ENCODE data around the gene ENC1.
A peak's percentile ranks its signal among the peaks of the same experiment; 100 is the strongest.

Gene ENC1

GRCh38 chr5:74631081-74631953 lies 9.2 kb downstream of the ENC1 start:
- DNase-seq (ENCODE audit: low spot score): peak; percentile 60

DNA sequence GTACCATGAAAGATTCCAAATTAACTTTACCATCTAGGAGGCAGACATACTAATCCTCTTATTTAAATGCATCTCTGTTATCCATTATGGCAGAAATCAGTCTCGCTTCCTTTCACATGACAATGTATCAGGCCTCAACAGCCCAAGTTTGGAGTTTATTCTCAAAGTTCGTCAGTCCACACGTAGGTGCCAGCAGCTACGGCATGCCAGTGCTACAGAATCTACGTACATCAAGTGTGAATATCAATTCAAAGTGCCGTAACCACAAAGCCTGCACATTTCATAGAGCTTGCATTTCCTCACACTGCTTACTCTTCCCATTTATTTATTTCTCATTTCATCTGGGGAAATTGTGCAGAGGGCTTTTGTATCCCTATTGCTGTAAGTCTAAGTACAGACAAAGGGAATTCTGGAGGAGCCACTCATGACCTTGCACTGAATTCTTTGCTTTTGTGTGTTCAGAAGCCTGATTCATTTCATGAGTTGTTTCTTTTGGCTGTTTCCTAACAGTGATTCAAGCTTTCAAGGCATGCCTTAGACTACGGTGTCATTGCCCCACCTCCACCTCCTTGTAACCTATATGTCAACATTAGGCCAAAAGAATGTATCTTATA lies 10.0 kb downstream of the ENC1 start:
- DNase-seq (ENCODE audit: low spot score): no peak

DNA sequence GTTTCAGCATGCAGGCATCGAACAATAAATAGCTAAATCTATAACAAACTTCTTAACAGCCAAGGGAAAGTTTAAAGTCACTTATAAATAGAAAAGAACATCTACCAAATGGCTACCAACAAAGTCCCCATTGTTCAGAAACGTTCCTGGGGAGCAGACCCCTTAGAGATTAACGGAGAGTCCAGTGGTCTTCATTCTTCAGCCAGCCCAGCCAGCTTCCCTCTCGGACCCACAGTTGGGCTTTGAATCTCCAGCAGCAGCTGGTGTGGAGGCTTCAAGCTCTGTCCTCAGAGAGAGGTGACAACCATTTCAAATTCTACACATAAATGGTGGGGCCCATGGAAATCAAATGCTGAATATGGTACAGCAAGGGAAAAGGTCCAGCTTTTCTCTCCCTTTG lies 11.2 kb downstream of the ENC1 start:
- DNase-seq (ENCODE audit: low spot score): no peak

DNA sequence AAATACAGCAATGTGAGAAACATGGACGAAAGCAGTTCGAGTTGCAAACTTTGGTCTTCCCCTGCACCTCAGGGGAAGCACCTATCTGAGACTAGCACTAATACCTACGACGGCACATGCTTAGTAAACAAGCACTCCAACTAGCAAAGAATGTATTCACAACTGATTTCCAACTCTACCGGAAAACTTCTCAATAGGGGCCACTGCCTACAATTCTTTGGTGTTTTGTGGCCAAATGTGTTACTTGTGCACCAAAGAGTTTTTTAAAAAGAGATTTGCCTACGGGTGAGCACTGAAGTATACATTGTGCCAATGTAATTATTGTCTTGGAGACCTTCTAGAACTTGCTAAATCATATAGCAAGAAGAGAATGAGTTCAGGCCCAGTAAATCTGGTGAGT lies 12.2 kb downstream of the ENC1 start:
- no peak for DNase-seq (ENCODE audit: low spot score)

- DNase-seq (ENCODE audit: low spot score): no peak
Measured at GRCh38 chr5:74627646-74628279, 12.8 kb downstream of the ENC1 start.

- DNase-seq (ENCODE audit: low spot score): no peak
Measured at GRCh38 chr5:74626386-74627222, 13.9 kb downstream of the ENC1 start.

DNA sequence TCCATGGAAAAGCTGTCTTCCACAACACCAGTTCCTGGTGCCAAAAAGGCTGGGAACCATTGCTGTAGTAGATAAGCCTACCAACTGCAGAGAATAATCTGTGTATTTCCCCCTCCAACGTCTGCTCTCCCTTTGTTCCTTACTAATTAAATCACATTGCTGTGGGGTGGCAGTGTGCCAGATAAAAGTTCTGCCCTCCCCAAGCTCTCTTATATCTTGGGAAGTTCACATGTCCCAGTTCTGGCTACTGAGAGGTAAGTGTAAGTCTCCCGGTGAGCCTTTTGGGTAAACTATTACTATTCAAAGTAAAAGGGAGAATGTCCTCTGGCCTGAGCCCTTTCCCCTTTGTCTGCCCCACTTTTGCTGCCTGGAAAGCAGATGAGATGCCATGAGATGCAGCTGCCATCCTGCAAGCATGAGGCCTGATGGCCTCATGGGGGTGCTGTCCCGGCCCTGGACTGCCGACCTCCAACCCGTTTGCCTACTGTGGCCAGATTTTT lies 14.7 kb downstream of the ENC1 start:
- DNase-seq (ENCODE audit: low spot score): no peak

DNA sequence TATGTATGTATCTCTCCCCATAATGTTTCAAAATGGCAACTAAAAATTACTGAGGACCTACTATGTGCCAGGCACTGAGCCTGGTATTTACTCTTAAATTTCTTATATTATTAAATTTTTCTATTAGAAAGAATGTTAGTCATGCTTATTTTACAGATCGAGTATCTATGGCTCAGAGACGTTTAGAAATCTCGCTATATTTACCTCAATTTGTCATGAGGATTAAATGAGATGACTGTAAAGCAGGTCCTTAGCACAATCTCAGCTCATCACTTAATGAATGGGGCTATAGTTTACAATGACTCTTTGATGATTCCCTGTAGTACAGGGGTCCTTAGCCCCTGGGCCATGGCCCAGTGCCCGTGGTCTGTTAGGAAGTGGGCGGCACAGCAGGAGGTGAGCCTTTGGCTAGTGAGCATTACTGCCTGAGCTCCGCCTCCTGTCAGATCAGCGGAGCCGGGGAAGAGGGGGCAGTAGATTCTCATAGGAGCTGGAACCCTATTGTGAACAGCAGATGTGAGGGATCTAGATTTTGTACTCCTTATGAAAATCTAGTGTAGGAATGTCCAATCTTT lies 15.5 kb downstream of the ENC1 start:
- no peak for DNase-seq (ENCODE audit: low spot score)

DNA sequence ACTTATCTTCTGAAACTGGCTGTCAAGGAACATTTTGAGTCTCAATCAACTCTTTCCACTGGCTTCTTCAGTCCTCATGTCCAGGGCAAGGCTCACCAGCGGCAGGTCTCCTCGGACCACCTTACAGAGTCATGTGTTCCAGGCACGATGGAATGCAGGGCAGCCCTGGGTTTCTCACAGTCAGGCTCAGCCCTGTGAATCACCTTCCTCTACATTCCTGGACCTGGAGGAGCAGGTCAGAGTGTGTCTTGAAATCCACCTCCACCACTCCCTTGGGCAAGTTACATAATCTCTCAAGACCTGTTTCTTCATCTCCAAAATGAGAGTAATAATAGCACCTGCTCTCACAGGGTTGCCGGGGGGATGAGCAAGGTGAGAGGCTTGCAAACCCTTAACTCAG lies 16.0 kb downstream of the ENC1 start:
- DNase-seq (ENCODE audit: low spot score): no peak

- no peak for DNase-seq (ENCODE audit: low spot score)
Measured at GRCh38 chr5:74623748-74624408, 16.6 kb downstream of the ENC1 start.

GRCh38 chr5:74623006-74623611 lies 17.4 kb downstream of the ENC1 start:
- no peak for DNase-seq (ENCODE audit: low spot score)

GRCh38 chr5:74622122-74622521 lies 18.4 kb downstream of the ENC1 start:
- no peak for DNase-seq (ENCODE audit: low spot score)

DNA sequence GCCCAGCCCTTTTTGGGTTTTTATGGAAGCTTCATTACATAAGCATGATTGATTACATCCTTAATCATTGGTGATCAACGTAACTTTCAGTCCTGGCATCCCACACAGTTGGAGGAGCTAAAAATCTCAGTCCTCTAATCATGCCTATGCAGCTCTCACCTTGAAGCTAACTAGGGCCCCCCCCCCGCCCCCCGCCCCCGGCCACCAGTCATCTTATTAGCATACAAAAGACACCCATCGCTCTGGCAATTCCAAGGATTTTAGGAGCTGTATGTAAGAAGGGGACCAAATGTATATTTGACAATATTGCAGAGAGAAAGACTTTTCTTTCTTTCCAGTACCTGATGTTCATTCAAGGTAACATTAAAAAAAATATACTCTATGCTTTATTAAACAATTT lies 19.0 kb downstream of the ENC1 start:
- DNase-seq (ENCODE audit: low spot score): no peak

GRCh38 chr5:74619308-74619707 lies 21.2 kb downstream of the ENC1 start:
- no peak for DNase-seq (ENCODE audit: low spot score)

- no peak for DNase-seq (ENCODE audit: low spot score)
Measured at GRCh38 chr5:74618106-74618505, 22.4 kb downstream of the ENC1 start.

- no peak for DNase-seq (ENCODE audit: low spot score)
Measured at GRCh38 chr5:74617202-74617601, 23.3 kb downstream of the ENC1 start.

- DNase-seq (ENCODE audit: low spot score): no peak
Measured at GRCh38 chr5:74616236-74617146, 24.0 kb downstream of the ENC1 start.

GRCh38 chr5:74613283-74613682 lies 27.2 kb downstream of the ENC1 start:
- no peak for DNase-seq (ENCODE audit: low spot score)

GRCh38 chr5:74612045-74612444 lies 28.5 kb downstream of the ENC1 start:
- DNase-seq (ENCODE audit: low spot score): no peak
